Spleen (tissue), 7 donors: Measurements from ENCODE around the gene SCARB1.

Experiments
- POLR2A ChIP-seq, 3 donors: fragments of 450-650 bp; IDR thresholded peaks; one replicate each; pipeline ENCODE4 v1.5.1; 2017; ENCODE audit warnings: antibody characterized with exemption in 3 of 3, mild to moderate bottlenecking in 1 of 3
- TF ChIP-seq, protein P1 (sequence below), 11 experiments: fragments of 200-600 bp in 7 of 11; fragments of 450-650 bp in 4 of 11; sonication (generic) in 4 of 11; IDR thresholded peaks in 8 of 11; conservative IDR thresholded peaks in 3 of 11; 1 replicate in 7 of 11; 2 replicates in 4 of 11; pipeline versions ENCODE4 v1.4.0 to v1.8.0; 2016 to 2021; ENCODE audit warnings: antibody characterized with exemption in 11 of 11, inconsistent platforms in 4 of 11, mild to moderate bottlenecking in 1 of 11
- donor health status: DM: no; HTN: no; CAD: no; lungs with moderate emphysema.
- donor health status: DM: no; HTN: no; CAD: no.
- donor health status: DM: no; HTN: no; CAD: no.

DNA sequence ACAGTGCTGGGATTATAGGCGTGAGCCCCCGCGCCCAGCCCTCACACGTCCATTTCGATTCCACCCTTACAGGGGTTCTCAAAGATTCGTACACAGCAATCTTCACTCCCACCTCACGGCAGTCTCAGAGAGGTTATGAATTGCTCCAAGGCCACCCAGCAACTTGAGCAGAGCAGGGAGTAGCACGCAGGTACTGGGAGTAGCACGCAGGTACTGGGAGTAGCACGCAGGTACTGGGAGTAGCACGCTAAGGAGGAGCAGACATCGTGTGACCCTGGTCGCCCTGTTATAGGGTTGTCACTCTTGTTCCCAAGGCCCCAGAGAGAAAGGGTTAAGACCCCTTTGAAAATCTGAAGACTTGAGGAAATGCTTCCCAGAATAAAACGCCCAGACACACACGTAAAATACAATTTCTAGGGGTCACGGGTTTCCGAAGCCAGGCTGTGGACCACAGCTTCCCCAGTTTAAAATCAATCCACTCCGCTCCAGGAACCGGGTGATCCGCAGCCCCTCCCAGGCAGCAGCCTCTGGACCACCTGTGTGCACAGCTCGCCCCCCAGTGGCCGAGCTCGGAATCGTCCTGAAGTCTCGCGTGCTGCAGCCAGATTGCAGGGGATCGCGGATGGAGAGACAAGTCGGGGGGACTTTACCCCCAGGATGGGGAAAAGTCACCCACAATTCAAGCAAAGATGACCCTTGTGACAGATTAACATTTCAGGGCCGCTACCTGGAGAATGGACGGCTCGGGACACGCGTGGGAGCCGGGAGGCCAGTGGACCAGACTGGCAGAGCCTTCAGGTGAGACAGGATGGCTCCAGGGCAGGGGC is 92.0 kb downstream of the SCARB1 start:
- TF ChIP-seq POLR2A (IDR thresholded peaks at IDR 0.05): no peak
- TF ChIP-seq, protein P1, sequence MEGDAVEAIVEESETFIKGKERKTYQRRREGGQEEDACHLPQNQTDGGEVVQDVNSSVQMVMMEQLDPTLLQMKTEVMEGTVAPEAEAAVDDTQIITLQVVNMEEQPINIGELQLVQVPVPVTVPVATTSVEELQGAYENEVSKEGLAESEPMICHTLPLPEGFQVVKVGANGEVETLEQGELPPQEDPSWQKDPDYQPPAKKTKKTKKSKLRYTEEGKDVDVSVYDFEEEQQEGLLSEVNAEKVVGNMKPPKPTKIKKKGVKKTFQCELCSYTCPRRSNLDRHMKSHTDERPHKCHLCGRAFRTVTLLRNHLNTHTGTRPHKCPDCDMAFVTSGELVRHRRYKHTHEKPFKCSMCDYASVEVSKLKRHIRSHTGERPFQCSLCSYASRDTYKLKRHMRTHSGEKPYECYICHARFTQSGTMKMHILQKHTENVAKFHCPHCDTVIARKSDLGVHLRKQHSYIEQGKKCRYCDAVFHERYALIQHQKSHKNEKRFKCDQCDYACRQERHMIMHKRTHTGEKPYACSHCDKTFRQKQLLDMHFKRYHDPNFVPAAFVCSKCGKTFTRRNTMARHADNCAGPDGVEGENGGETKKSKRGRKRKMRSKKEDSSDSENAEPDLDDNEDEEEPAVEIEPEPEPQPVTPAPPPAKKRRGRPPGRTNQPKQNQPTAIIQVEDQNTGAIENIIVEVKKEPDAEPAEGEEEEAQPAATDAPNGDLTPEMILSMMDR (IDR thresholded peaks at IDR 0.05 in 8 of 11, conservative IDR thresholded peaks at IDR 0.05 in 3 of 11): peak; percentile 90 to 99 (median 94)
